OCI-LY1 (cell line): ENCODE results near the gene LRRC9.

Experiments
- H2AFZ ChIP-seq: fragments of 200-600 bp; sonication (generic), shearing (Covaris generic); 2 replicates; pipeline ENCODE4 v1.6.0; 2014; ENCODE audit warnings: antibody characterized with exemption, mild to moderate bottlenecking, low read length
- H3F3A ChIP-seq: fragments of 200-600 bp; sonication (generic), shearing (Covaris generic); 2 replicates; pipeline ENCODE4 v1.6.0; 2014; ENCODE audit warnings: mild to moderate bottlenecking, antibody characterized with exemption, low read length, moderate library complexity; ENCODE audit not compliant: insufficient read depth
- H3K27ac ChIP-seq: fragments of 200-600 bp; sonication (generic); 2 replicates; pipeline ENCODE4 v1.5.1; 2014; ENCODE audit warnings: low read length, mixed run types, mild to moderate bottlenecking, low read depth; ENCODE audit not compliant: poor library complexity, severe bottlenecking
- H3K27me3 ChIP-seq: fragments of 200-600 bp; sonication (generic); 2 replicates; pipeline ENCODE4 v1.6.0; 2014; ENCODE audit warnings: antibody characterized with exemption, mild to moderate bottlenecking, low read length, moderate library complexity; ENCODE audit not compliant: insufficient read depth
- H3K36me3 ChIP-seq: fragments of 200-600 bp; sonication (generic); 2 replicates; pipeline ENCODE4 v1.6.1; 2014; ENCODE audit warnings: mild to moderate bottlenecking, antibody characterized with exemption, low read length, moderate library complexity, mixed read lengths; ENCODE audit not compliant: insufficient read depth
- H3K4me1 ChIP-seq: fragments of 200-600 bp; sonication (generic); 2 replicates; pipeline ENCODE4 v1.5.1; 2014; ENCODE audit warnings: mild to moderate bottlenecking, low read length, moderate library complexity; ENCODE audit not compliant: insufficient read depth, severe bottlenecking
- H3K4me2 ChIP-seq: fragments of 200-600 bp; sonication (generic), shearing (Covaris generic); 2 replicates; pipeline ENCODE4 v1.6.1; 2014; ENCODE audit warnings: low read length
- H3K4me3 ChIP-seq: fragments of 200-600 bp; sonication (generic); 2 replicates; pipeline ENCODE4 v1.5.1; 2014; ENCODE audit warnings: low read length, low read depth, mild to moderate bottlenecking, mixed read lengths; ENCODE audit not compliant: poor library complexity, severe bottlenecking
- H3K79me2 ChIP-seq: fragments of 200-600 bp; shearing (Covaris generic); 2 replicates; pipeline ENCODE4 v1.6.1; 2016; ENCODE audit warnings: mixed run types, low read length, mixed read lengths; ENCODE audit not compliant: insufficient read depth
- H3K9ac ChIP-seq: fragments of 200-600 bp; sonication (generic), shearing (Covaris generic); 2 replicates; pipeline ENCODE4 v1.6.1; 2014; ENCODE audit warnings: mild to moderate bottlenecking, low read length, mixed read lengths
- H3K9me2 ChIP-seq: fragments of 200-600 bp; sonication (generic), shearing (Covaris generic); 2 replicates; pipeline ENCODE4 v1.6.1; 2014; ENCODE audit warnings: low read depth, mild to moderate bottlenecking, low read length, mixed read lengths
- H3K9me3 ChIP-seq: fragments of 200-600 bp; shearing (Covaris generic); 2 replicates; pipeline ENCODE4 v1.6.1; 2014; ENCODE audit warnings: low read length, mixed read lengths
- H4K20me1 ChIP-seq: fragments of 200-600 bp; sonication (generic), shearing (Covaris generic); 2 replicates; pipeline ENCODE4 v1.6.0; 2016; ENCODE audit warnings: mild to moderate bottlenecking, low read length; ENCODE audit not compliant: insufficient read depth
- EZH2 ChIP-seq: fragments of 200-600 bp; sonication (generic), shearing (Covaris generic); IDR thresholded peaks from 2 replicates; pipeline ENCODE4 v1.8.0; 2017; ENCODE audit warnings: borderline replicate concordance, mixed run types, mild to moderate bottlenecking, antibody characterized with exemption, low read length, moderate library complexity, mixed read lengths
- TF ChIP-seq, protein P1 (sequence below): fragments of 200-600 bp; sonication (generic), shearing (Covaris generic); IDR thresholded peaks from 2 replicates; pipeline ENCODE4 v1.5.1; 2017; ENCODE audit warnings: mild to moderate bottlenecking, antibody characterized with exemption, low read length, moderate library complexity, mixed read lengths

The LRRC9 gene

DNA sequence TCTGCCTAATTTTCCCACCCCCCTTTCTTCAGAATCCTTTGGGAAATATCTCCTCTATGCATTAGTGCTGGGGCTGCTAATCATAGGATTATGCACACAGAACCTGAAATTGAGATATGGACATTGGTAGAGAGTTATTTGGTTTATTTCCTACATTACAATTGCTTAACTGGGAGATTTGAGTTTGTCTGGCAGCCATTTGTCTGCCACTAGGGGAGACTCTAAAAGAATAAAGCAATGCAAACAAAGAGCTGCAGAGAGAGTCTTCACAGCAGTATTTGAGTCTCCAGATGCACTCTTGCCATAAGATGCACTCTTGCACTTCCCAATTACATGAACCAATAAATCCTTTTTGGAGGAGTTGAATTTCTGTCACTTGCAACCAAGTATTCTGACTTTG is 159.8 kb downstream of the LRRC9 start:
- Histone ChIP-seq H3K9me2 (no peaks in the 10 kb centered on the region), H3K4me3 (no peak overlapping the region), H3K4me2 (no peak overlapping the region), H3K27ac (no peak overlapping the region), H3K9ac (no peak overlapping the region), H4K20me1 (no peaks in the 10 kb centered on the region), H3F3A (no peaks in the 10 kb centered on the region), H3K9me3 (no peaks in the 10 kb centered on the region), H2AFZ (no peak overlapping the region), H3K27me3 (no peaks in the 10 kb centered on the region), H3K79me2 (no peaks in the 10 kb centered on the region), H3K4me1 (no peaks in the 10 kb centered on the region), H3K36me3 (no peaks in the 10 kb centered on the region)
- no peak for TF ChIP-seq EZH2
- TF ChIP-seq, protein P1, sequence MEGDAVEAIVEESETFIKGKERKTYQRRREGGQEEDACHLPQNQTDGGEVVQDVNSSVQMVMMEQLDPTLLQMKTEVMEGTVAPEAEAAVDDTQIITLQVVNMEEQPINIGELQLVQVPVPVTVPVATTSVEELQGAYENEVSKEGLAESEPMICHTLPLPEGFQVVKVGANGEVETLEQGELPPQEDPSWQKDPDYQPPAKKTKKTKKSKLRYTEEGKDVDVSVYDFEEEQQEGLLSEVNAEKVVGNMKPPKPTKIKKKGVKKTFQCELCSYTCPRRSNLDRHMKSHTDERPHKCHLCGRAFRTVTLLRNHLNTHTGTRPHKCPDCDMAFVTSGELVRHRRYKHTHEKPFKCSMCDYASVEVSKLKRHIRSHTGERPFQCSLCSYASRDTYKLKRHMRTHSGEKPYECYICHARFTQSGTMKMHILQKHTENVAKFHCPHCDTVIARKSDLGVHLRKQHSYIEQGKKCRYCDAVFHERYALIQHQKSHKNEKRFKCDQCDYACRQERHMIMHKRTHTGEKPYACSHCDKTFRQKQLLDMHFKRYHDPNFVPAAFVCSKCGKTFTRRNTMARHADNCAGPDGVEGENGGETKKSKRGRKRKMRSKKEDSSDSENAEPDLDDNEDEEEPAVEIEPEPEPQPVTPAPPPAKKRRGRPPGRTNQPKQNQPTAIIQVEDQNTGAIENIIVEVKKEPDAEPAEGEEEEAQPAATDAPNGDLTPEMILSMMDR = peak; percentile 26

DNA sequence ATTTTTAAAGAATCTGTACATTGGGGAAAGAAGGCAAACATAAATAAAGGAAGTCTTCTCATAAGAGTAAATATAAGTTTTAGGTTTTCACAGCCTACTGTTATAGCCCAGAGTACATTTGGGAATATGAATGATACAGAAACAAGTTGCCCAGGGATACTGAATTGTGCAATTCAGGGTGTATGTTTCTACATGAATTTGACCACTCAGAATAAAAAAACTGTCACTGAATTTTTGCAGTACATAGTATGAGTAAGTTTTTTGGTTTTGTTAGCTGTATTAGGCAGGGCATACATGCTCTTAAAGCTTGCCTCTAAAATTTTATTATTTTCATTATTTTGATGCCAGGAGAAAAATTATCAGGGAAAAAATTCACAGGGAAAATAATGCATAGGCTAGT is 165.1 kb downstream of the LRRC9 start:
- no peak overlapping the region for H3K27ac ChIP-seq
- no peaks in the 10 kb centered on the region for H3F3A ChIP-seq
- H3K27me3 ChIP-seq = no peaks in the 10 kb centered on the region
- no peak overlapping the region for H3K9ac ChIP-seq
- no peaks in the 10 kb centered on the region for H3K79me2 ChIP-seq
- no peaks in the 10 kb centered on the region for H3K9me3 ChIP-seq
- H4K20me1 ChIP-seq = no peaks in the 10 kb centered on the region
- H3K4me1 ChIP-seq = peaks cover 10% of the 10 kb centered on the region
- H3K36me3 ChIP-seq = no peaks in the 10 kb centered on the region
- H3K9me2 ChIP-seq = no peaks in the 10 kb centered on the region
- no peak overlapping the region for H2AFZ ChIP-seq
- H3K4me2 ChIP-seq = no peak overlapping the region
- TF ChIP-seq, protein P1 = no peak
- TF ChIP-seq EZH2 = no peak
- H3K4me3 ChIP-seq = no peak overlapping the region

DNA sequence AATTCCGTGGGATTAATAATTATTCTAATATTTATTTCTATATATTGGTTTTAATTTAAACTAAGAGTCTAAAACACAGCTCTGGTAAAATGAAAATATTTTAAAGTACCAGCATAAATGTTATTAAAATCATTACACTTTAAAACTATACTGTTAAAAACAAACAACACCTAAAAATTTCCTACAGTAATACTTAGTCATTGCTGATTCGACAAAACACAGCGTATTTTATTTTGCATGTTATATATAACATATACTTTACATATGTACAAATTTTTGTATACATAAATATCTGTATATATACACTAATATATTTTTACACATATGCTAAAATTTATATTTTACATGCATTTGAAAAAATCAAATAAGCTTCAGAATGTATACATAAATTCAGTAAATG is 165.7 kb downstream of the LRRC9 start:
- H3K4me1 ChIP-seq = peaks cover 16% of the 10 kb centered on the region
- no peaks in the 10 kb centered on the region for H3K79me2 ChIP-seq
- no peak overlapping the region for H2AFZ ChIP-seq
- H3K4me3 ChIP-seq = no peak overlapping the region
- no peaks in the 10 kb centered on the region for H3K9me3 ChIP-seq
- no peaks in the 10 kb centered on the region for H3K9me2 ChIP-seq
- TF ChIP-seq, protein P1 = no peak
- TF ChIP-seq EZH2 = no peak
- no peak overlapping the region for H3K4me2 ChIP-seq
- H3K27me3 ChIP-seq = no peaks in the 10 kb centered on the region
- no peaks in the 10 kb centered on the region for H3K36me3 ChIP-seq
- H3K27ac ChIP-seq = no peak overlapping the region
- H3K9ac ChIP-seq = no peak overlapping the region
- no peaks in the 10 kb centered on the region for H4K20me1 ChIP-seq
- no peaks in the 10 kb centered on the region for H3F3A ChIP-seq
